ENCODE data around the gene MT2A. TPM values are rescaled to one million over a fixed set of nuclear protein-coding genes. Genes with fewer than 3 reads are reported as not detected.

The MT2A gene
- total and polyA plus RNA-seq, 2 of the 13 experiments (the other 11 are each of a cell fraction or from before 2014, with no cell fraction given): 135 to 371 TPM

- TF ChIP-seq CSRNP1 (CRISPR knock-in tag; IDR thresholded peaks at IDR 0.05) (no peak), ZNF567 (CRISPR knock-in tag; IDR thresholded peaks at IDR 0.05; ENCODE audit: borderline replicate concordance) (peak; percentile 90; the same call in 1 of the 2 replicates), NRL (CRISPR knock-in tag; IDR thresholded peaks at IDR 0.05; ENCODE audit: borderline replicate concordance) (no peak), ZNF589 (CRISPR knock-in tag; conservative IDR thresholded peaks at IDR 0.05) (no peak; the same call in 1 of the 2 replicates), ZNF260 (CRISPR knock-in tag; IDR thresholded peaks at IDR 0.05; ENCODE audit: borderline replicate concordance, low read depth) (no peak), ZNF512B (CRISPR knock-in tag; IDR thresholded peaks at IDR 0.05; ENCODE audit: borderline replicate concordance) (no peak), ARHGAP35 (CRISPR knock-in tag; IDR thresholded peaks at IDR 0.05; ENCODE audit: borderline replicate concordance) (no peak), SPEN (CRISPR knock-in tag; IDR thresholded peaks at IDR 0.05; ENCODE audit: low read depth) (no peak; the same call in 1 of the 2 replicates), FOXK2 (IDR thresholded peaks at IDR 0.05) (no peak), ZNF703 (CRISPR knock-in tag; IDR thresholded peaks at IDR 0.05; ENCODE audit: borderline replicate concordance) (no peak; the same call in 1 of the 2 replicates), ZNF10 (CRISPR knock-in tag; IDR thresholded peaks at IDR 0.05; ENCODE audit: borderline replicate concordance, low read depth) (no peak), SOX5 (CRISPR knock-in tag; IDR thresholded peaks at IDR 0.05; ENCODE audit: borderline replicate concordance) (no peak; the same call in 1 of the 2 replicates), KDM1A (CRISPR knock-in tag; IDR thresholded peaks at IDR 0.05) (no peak), SMYD3 (CRISPR knock-in tag; IDR thresholded peaks at IDR 0.05) (no peak), ZNF737 (CRISPR knock-in tag; IDR thresholded peaks at IDR 0.05; ENCODE audit: borderline replicate concordance) (0 out of 2 replicates have a peak, but pooled peaks have one; percentile 7), SNAPC2 (CRISPR knock-in tag; IDR thresholded peaks at IDR 0.05) (no peak), HIVEP1 (CRISPR knock-in tag; IDR thresholded peaks at IDR 0.05) (no peak), BORCS8-MEF2B (CRISPR knock-in tag; IDR thresholded peaks at IDR 0.05) (no peak), MLLT10 (CRISPR knock-in tag; IDR thresholded peaks at IDR 0.05) (no peak)
- TF ChIP-seq, protein P1, sequence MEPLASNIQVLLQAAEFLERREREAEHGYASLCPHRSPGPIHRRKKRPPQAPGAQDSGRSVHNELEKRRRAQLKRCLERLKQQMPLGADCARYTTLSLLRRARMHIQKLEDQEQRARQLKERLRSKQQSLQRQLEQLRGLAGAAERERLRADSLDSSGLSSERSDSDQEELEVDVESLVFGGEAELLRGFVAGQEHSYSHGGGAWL (CRISPR knock-in tag; IDR thresholded peaks at IDR 0.05): no peak
- TF ChIP-seq, protein P2, sequence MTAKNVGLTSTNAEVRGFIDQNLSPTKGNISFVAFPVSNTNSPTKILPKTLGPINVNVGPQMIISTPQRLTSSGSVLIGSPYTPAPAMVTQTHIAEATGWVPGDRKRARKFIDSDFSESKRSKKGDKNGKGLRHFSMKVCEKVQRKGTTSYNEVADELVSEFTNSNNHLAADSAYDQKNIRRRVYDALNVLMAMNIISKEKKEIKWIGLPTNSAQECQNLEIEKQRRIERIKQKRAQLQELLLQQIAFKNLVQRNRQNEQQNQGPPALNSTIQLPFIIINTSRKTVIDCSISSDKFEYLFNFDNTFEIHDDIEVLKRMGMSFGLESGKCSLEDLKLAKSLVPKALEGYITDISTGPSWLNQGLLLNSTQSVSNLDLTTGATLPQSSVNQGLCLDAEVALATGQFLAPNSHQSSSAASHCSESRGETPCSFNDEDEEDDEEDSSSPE (CRISPR knock-in tag; IDR thresholded peaks at IDR 0.05): no peak
- TF ChIP-seq, protein P3, sequence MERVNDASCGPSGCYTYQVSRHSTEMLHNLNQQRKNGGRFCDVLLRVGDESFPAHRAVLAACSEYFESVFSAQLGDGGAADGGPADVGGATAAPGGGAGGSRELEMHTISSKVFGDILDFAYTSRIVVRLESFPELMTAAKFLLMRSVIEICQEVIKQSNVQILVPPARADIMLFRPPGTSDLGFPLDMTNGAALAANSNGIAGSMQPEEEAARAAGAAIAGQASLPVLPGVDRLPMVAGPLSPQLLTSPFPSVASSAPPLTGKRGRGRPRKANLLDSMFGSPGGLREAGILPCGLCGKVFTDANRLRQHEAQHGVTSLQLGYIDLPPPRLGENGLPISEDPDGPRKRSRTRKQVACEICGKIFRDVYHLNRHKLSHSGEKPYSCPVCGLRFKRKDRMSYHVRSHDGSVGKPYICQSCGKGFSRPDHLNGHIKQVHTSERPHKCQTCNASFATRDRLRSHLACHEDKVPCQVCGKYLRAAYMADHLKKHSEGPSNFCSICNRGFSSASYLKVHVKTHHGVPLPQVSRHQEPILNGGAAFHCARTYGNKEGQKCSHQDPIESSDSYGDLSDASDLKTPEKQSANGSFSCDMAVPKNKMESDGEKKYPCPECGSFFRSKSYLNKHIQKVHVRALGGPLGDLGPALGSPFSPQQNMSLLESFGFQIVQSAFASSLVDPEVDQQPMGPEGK (CRISPR knock-in tag; IDR thresholded peaks at IDR 0.05): peak; percentile 81
Observed at GRCh38 chr16:56606476-56607108, 1.8 kb upstream of the MT2A start (continued).
